ENCODE data around the gene FUT4.

The FUT4 gene

GRCh38 chr11:94585399-94585798, 41.7 kb downstream of the FUT4 start:
- TF ChIP-seq CTCF (IDR thresholded peaks at IDR 0.05) (no peak), ZFX (IDR thresholded peaks at IDR 0.05; ENCODE audit: borderline replicate concordance) (no peak)

GRCh38 chr11:94586546-94586945, 42.8 kb downstream of the FUT4 start:
- no peak overlapping the region for H3K27ac ChIP-seq
- no peak for TF ChIP-seq ZFX (IDR thresholded peaks at IDR 0.05; ENCODE audit: borderline replicate concordance)

More at GRCh38 chr11:94585399-94585798, 41.7 kb downstream of the FUT4 start:
- H3K27ac ChIP-seq: no peak overlapping the region

GRCh38 chr11:94586978-94587377, 43.3 kb downstream of the FUT4 start:
- no peak overlapping the region for H3K27ac ChIP-seq
- no peak for TF ChIP-seq ZFX (IDR thresholded peaks at IDR 0.05; ENCODE audit: borderline replicate concordance)
- TF ChIP-seq CTCF (IDR thresholded peaks at IDR 0.05): no peak

- H3K27ac ChIP-seq: no peak overlapping the region
- TF ChIP-seq CTCF (IDR thresholded peaks at IDR 0.05) (no peak), ZFX (IDR thresholded peaks at IDR 0.05; ENCODE audit: borderline replicate concordance) (no peak)
These were observed 44.7 kb downstream of the FUT4 start for GRCh38 chr11:94588366-94588942.

- TF ChIP-seq ZFX (IDR thresholded peaks at IDR 0.05; ENCODE audit: borderline replicate concordance) (no peak), CTCF (IDR thresholded peaks at IDR 0.05) (no peak)
- H3K27ac ChIP-seq: no peak overlapping the region
These were observed 46.8 kb downstream of the FUT4 start for GRCh38 chr11:94590352-94591041.

GRCh38 chr11:94593030-94593429, 49.3 kb downstream of the FUT4 start:
- no peak for TF ChIP-seq CTCF (IDR thresholded peaks at IDR 0.05)
- no peak for TF ChIP-seq ZFX (IDR thresholded peaks at IDR 0.05; ENCODE audit: borderline replicate concordance)
- H3K27ac ChIP-seq: no peak overlapping the region

- H3K27ac ChIP-seq: no peak overlapping the region
- no peak for TF ChIP-seq CTCF (IDR thresholded peaks at IDR 0.05)
- TF ChIP-seq ZFX (IDR thresholded peaks at IDR 0.05; ENCODE audit: borderline replicate concordance): no peak
These were observed 51.4 kb downstream of the FUT4 start for GRCh38 chr11:94595076-94595475.
